Stimulated activated CD4-positive, alpha-beta T cell treated with anti-CD3 and anti-CD28 coated beads, Interleukin-2, amount 100 ng/mL, for 4 hours (primary cell): ENCODE results near the gene PFDN1.
"Not testable (repeated sequence)": the region's sequence is repeated elsewhere in the genome, so short reads cannot be mapped to it uniquely, and the experiment has no call there.

Experiments
- DNase-seq: peaks from one replicate; pipeline ENCODE4 v3.0.0-alpha.2; 2020; ENCODE audit warnings: low read depth

The PFDN1 gene

GRCh38 chr5:140302786-140303639, at the start of gene PFDN1:
TSS of gene PFDN1 (minus strand) at chr5:140303101. CDS start at chr5:140303073, 28 bp downstream.
- DNase-seq, result peak; percentile 89

- DNase-seq, result peak; percentile 54
Observed at GRCh38 chr5:140351609-140352334, 48.9 kb upstream of the PFDN1 start.

GRCh38 chr5:140349244-140349643, 46.3 kb upstream of the PFDN1 start:
- DNase-seq, result no peak

- no peak for DNase-seq
Observed at GRCh38 chr5:140348104-140348503, 45.2 kb upstream of the PFDN1 start.

GRCh38 chr5:140347360-140347759, 44.5 kb upstream of the PFDN1 start:
- no peak for DNase-seq

- DNase-seq, result peak; percentile 26
Observed at GRCh38 chr5:140346348-140347221, 43.7 kb upstream of the PFDN1 start, which contains the start of gene HBEGF. TSS of gene HBEGF (minus strand) at chr5:140346603. CDS start at chr5:140346328, 275 bp downstream.

- DNase-seq, result peak; percentile 7
Observed at GRCh38 chr5:140345919-140346347, 43.0 kb upstream of the PFDN1 start.

GRCh38 chr5:140344683-140345423, 42.0 kb upstream of the PFDN1 start:
- DNase-seq, result peak; percentile 24

- not testable (repeated sequence) for DNase-seq
Observed at GRCh38 chr5:140343849-140344248, 40.9 kb upstream of the PFDN1 start.

- DNase-seq, result no peak
Observed at GRCh38 chr5:140342896-140343295, 40.0 kb upstream of the PFDN1 start.

GRCh38 chr5:140342287-140342686, 39.4 kb upstream of the PFDN1 start:
- DNase-seq, result no peak

GRCh38 chr5:140341591-140341990, 38.7 kb upstream of the PFDN1 start:
- DNase-seq, result no peak

- DNase-seq, result no peak
Observed at GRCh38 chr5:140340605-140341121, 37.8 kb upstream of the PFDN1 start.

- DNase-seq, result no peak
Observed at GRCh38 chr5:140339636-140340035, 36.7 kb upstream of the PFDN1 start.

- DNase-seq, result no peak
Observed at GRCh38 chr5:140338908-140339307, 36.0 kb upstream of the PFDN1 start.

GRCh38 chr5:140338336-140338735, 35.4 kb upstream of the PFDN1 start:
- no peak for DNase-seq

GRCh38 chr5:140337880-140338279, 35.0 kb upstream of the PFDN1 start:
- no peak for DNase-seq

GRCh38 chr5:140336388-140336787, 33.5 kb upstream of the PFDN1 start:
- no peak for DNase-seq

- DNase-seq, result no peak
Observed at GRCh38 chr5:140331638-140332037, 28.7 kb upstream of the PFDN1 start.

- DNase-seq, result no peak
Observed at GRCh38 chr5:140329739-140330481, 27.0 kb upstream of the PFDN1 start.
